IPS-20b (cell line): ENCODE data around the gene PRKACG.
"Not testable (repeated sequence)": the region's sequence is repeated elsewhere in the genome, so short reads cannot be mapped to it uniquely, and the experiment has no call there.

Experiments used
- H3K27ac ChIP-seq: one replicate; pipeline ENCODE4 v1.5.1; 2013; ENCODE audit warnings: low read length
- H3K27me3 ChIP-seq: 2 replicates; pipeline ENCODE4 v1.6.1; 2013; ENCODE audit warnings: mild to moderate bottlenecking, low read length, inconsistent platforms; ENCODE audit not compliant: insufficient read depth
- H3K36me3 ChIP-seq: 2 replicates; pipeline ENCODE4 v1.6.1; 2013; ENCODE audit warnings: low read depth, mild to moderate bottlenecking, inconsistent platforms, low read length, moderate library complexity; ENCODE audit not compliant: insufficient read depth
- H3K4me1 ChIP-seq: 2 replicates; pipeline ENCODE4 v1.6.1; 2013; ENCODE audit warnings: mild to moderate bottlenecking, control low read depth, inconsistent platforms, low read length, moderate library complexity; ENCODE audit not compliant: insufficient read depth
- H3K4me3 ChIP-seq: 2 replicates; pipeline ENCODE4 v1.5.1; 2013; ENCODE audit warnings: mild to moderate bottlenecking, low read length, inconsistent platforms
- H3K9ac ChIP-seq: 2 replicates; pipeline ENCODE4 v1.6.1; 2013; ENCODE audit warnings: low read depth, mild to moderate bottlenecking, inconsistent platforms, low read length, moderate library complexity
- H3K9me3 ChIP-seq: 2 replicates; pipeline ENCODE4 v1.6.1; 2013; ENCODE audit warnings: mild to moderate bottlenecking, low read depth, low read length, inconsistent platforms; ENCODE audit not compliant: insufficient read depth

PRKACG gene

GRCh38 chr9:69014013-69014412 is at the start of gene PRKACG:
PRKACG (minus strand) TSS chr9:69014113; CDS start chr9:69014092, 21 bp downstream.
- H3K9me3 ChIP-seq = no peaks in the 10 kb centered on the region
- H3K36me3 ChIP-seq = no peaks in the 10 kb centered on the region
- no peak within 1 kb of the TSS for H3K27ac ChIP-seq
- no peak within 1 kb of the TSS for H3K9ac ChIP-seq
- H3K4me1 ChIP-seq = peaks cover 14% of the 10 kb centered on the region; the same call in 1 of the 2 replicates
- no peak within 1 kb of the TSS for H3K4me3 ChIP-seq
- no peaks in the 10 kb centered on the region for H3K27me3 ChIP-seq

DNA sequence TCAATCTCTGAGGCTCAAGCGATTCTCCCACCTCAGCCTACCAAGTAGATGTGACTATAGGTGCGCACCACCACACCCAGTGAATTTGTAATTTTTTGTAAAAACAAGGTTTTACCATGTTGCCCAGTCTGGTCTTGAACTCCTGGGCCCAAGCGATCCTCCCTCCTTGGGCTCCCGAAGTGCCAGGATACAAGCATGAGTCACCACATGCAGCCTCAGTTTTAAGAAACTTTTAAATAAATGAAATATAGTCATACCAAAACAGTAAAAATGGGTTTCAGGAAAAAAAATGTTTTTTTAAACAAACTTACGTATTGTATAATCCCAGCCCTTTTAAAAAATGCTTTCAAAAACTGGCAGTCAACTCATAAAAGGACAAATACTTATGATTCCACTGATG is 48.3 kb upstream of the PRKACG start:
- Histone ChIP-seq H3K9me3 (no peaks in the 10 kb centered on the region), H3K36me3 (peaks cover 41% of the 10 kb centered on the region), H3K9ac (no peak overlapping the region), H3K4me1 (peaks cover 17% of the 10 kb centered on the region; the same call in 1 of the 2 replicates), H3K27ac (no peak overlapping the region), H3K27me3 (no peaks in the 10 kb centered on the region), H3K4me3 (no peak overlapping the region)

- H3K9me3 ChIP-seq = no peaks in the 10 kb centered on the region
- no peak overlapping the region for H3K4me3 ChIP-seq
- H3K27me3 ChIP-seq = no peaks in the 10 kb centered on the region
- H3K27ac ChIP-seq = no peak overlapping the region
- H3K36me3 ChIP-seq = peaks cover 39% of the 10 kb centered on the region
- H3K4me1 ChIP-seq = peaks cover 10% of the 10 kb centered on the region; the same call in 1 of the 2 replicates
- no peak overlapping the region for H3K9ac ChIP-seq
These were observed 46.9 kb upstream of the PRKACG start for GRCh38 chr9:69060766-69061165.

GRCh38 chr9:69058101-69058500 is 44.2 kb upstream of the PRKACG start:
- Histone ChIP-seq H3K4me1 (peaks cover 4% of the 10 kb centered on the region; the same call in 1 of the 2 replicates), H3K9me3 (no peaks in the 10 kb centered on the region), H3K36me3 (peaks cover 41% of the 10 kb centered on the region), H3K27ac (no peak overlapping the region), H3K4me3 (no peak overlapping the region), H3K27me3 (no peaks in the 10 kb centered on the region), H3K9ac (no peak overlapping the region)

GRCh38 chr9:69056191-69056815 is 42.4 kb upstream of the PRKACG start:
- Histone ChIP-seq H3K9me3 (no peaks in the 10 kb centered on the region), H3K4me1 (peaks cover 4% of the 10 kb centered on the region; the same call in 1 of the 2 replicates), H3K27ac (no peak overlapping the region), H3K36me3 (peaks cover 41% of the 10 kb centered on the region), H3K9ac (no peak overlapping the region), H3K27me3 (no peaks in the 10 kb centered on the region), H3K4me3 (no peak overlapping the region)

- Histone ChIP-seq H3K4me3 (no peak overlapping the region), H3K27ac (no peak overlapping the region), H3K27me3 (no peaks in the 10 kb centered on the region), H3K9ac (no peak overlapping the region), H3K9me3 (no peaks in the 10 kb centered on the region), H3K36me3 (peaks cover 41% of the 10 kb centered on the region), H3K4me1 (no peaks in the 10 kb centered on the region)
These were observed 41.1 kb upstream of the PRKACG start for GRCh38 chr9:69054989-69055388.

GRCh38 chr9:69050936-69051335 is 37.0 kb upstream of the PRKACG start:
- H3K27me3 ChIP-seq, H3K27ac ChIP-seq, H3K4me3 ChIP-seq, H3K9ac ChIP-seq, H3K9me3 ChIP-seq, H3K4me1 ChIP-seq: not testable (repeated sequence)
- H3K36me3 ChIP-seq = peaks cover 52% of the 10 kb centered on the region

DNA sequence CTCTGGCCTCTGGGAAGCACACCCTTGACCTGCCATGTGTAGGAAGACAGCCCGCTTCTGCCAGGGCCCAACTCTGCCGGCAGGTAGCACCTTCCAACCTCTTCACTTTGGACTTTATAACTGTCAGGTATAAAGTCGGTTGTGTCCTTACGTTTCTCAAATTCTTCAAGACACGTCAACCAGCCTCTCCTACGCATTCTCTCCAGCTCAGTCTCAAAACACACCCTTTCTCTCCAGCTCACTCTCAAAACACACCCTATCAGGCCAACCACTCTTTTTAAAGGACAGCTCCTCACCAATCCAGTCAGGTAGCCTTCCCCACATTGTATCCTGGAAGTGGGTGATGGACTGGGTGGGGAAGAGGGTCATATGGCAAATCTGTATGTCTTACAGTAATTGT is 35.2 kb upstream of the PRKACG start:
- Histone ChIP-seq H3K27me3 (no peaks in the 10 kb centered on the region), H3K9ac (no peak overlapping the region), H3K4me1 (peaks cover 20% of the 10 kb centered on the region), H3K9me3 (no peaks in the 10 kb centered on the region), H3K4me3 (no peak overlapping the region), H3K27ac (no peak overlapping the region), H3K36me3 (peaks cover 42% of the 10 kb centered on the region)

GRCh38 chr9:69047371-69047770 is 33.5 kb upstream of the PRKACG start:
- no peak overlapping the region for H3K4me3 ChIP-seq
- H3K27ac ChIP-seq = no peak overlapping the region
- no peaks in the 10 kb centered on the region for H3K27me3 ChIP-seq
- H3K9me3 ChIP-seq = no peaks in the 10 kb centered on the region
- peaks cover 20% of the 10 kb centered on the region for H3K4me1 ChIP-seq
- H3K36me3 ChIP-seq = peaks cover 36% of the 10 kb centered on the region
- no peak overlapping the region for H3K9ac ChIP-seq

DNA sequence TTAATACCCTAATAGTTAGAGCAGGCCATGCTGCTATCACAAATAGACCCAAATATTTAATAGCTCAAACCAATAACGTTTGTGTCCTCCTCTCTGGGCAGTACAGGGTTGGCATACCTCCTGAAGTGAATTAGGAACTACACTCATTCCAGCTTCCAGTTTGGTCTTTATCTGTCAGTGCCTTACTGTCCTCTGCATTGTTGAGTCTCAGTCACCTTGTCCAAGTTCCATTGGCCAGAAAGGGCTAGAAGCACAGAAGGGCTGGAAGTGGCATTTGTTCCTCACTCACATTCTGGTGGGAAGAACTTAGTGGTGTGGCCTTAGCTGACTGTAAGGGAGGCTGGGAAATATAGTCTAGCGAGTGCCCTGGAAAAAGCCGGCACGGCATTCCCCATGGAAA is 32.8 kb upstream of the PRKACG start:
- no peak overlapping the region for H3K4me3 ChIP-seq
- H3K4me1 ChIP-seq = peaks cover 20% of the 10 kb centered on the region
- peaks cover 36% of the 10 kb centered on the region for H3K36me3 ChIP-seq
- H3K9ac ChIP-seq = no peak overlapping the region
- no peaks in the 10 kb centered on the region for H3K27me3 ChIP-seq
- no peaks in the 10 kb centered on the region for H3K9me3 ChIP-seq
- H3K27ac ChIP-seq = no peak overlapping the region

GRCh38 chr9:69045821-69046220 is 31.9 kb upstream of the PRKACG start:
- no peaks in the 10 kb centered on the region for H3K27me3 ChIP-seq
- no peak overlapping the region for H3K27ac ChIP-seq
- H3K36me3 ChIP-seq = peaks cover 36% of the 10 kb centered on the region
- H3K9me3 ChIP-seq = no peaks in the 10 kb centered on the region
- H3K4me1 ChIP-seq = peaks cover 20% of the 10 kb centered on the region
- H3K9ac ChIP-seq = 0 out of 2 replicates have a peak overlapping the region, but pooled peaks have one; percentile 6
- no peak overlapping the region for H3K4me3 ChIP-seq
